GM12864 (cell line): ENCODE data around the gene BTG2.

ENCODE experiments used
- DNase-seq: peaks from one replicate; pipeline ENCODE4 v3.0.0-alpha.2; 2011; ENCODE audit warnings: low read depth
- H3K4me3 ChIP-seq: 2 replicates; pipeline ENCODE4 v1.5.1; 2011; ENCODE audit warnings: mild to moderate bottlenecking, low read depth, low read length, control low read depth
- CTCF ChIP-seq: IDR thresholded peaks from 2 replicates; pipeline ENCODE4 v1.5.1; 2011; ENCODE audit warnings: low read depth, mild to moderate bottlenecking, moderate library complexity, low read length, control low read depth, inconsistent platforms; ENCODE audit errors: missing control alignments

Gene BTG2

GRCh38 chr1:203305809-203306088 lies 430 bp downstream of the BTG2 start:
- no peak for DNase-seq
- TF ChIP-seq CTCF, result no peak
- peak overlapping the region; percentile 93 for H3K4me3 ChIP-seq

GRCh38 chr1:203306089-203306964 lies 1.0 kb downstream of the BTG2 start:
- TF ChIP-seq CTCF, result peak; percentile 29
- DNase-seq, result no peak
- H3K4me3 ChIP-seq, result peak overlapping the region; percentile 93

GRCh38 chr1:203306965-203307541 lies 1.7 kb downstream of the BTG2 start:
- DNase-seq, result no peak
- H3K4me3 ChIP-seq, result peak overlapping the region; percentile 93
- no peak for TF ChIP-seq CTCF

- TF ChIP-seq CTCF, result no peak
- no peak for DNase-seq
- H3K4me3 ChIP-seq, result peak overlapping the region; percentile 93
These were observed 2.4 kb downstream of the BTG2 start for GRCh38 chr1:203307641-203308126.

GRCh38 chr1:203308328-203308922 lies 3.1 kb downstream of the BTG2 start:
- peak overlapping the region; percentile 93 for H3K4me3 ChIP-seq
- DNase-seq, result no peak
- no peak for TF ChIP-seq CTCF

- no peak for DNase-seq
- no peak for TF ChIP-seq CTCF
- peak overlapping the region; percentile 93 for H3K4me3 ChIP-seq
These were observed 3.6 kb downstream of the BTG2 start for GRCh38 chr1:203308923-203309331.
